Stimulated activated CD8-positive, alpha-beta memory T cell treated with anti-CD3 and anti-CD28 coated beads, Interleukin-7, amount 100 ng/mL, for 1 hour (primary cell): ENCODE data around the gene MYO16.
A peak's percentile ranks its signal among the peaks of the same experiment; 100 is the strongest.
"Not testable (repeated sequence)": the region's sequence is repeated elsewhere in the genome, so short reads cannot be mapped to it uniquely, and the experiment has no call there.

Experiments
- DNase-seq, 2 donors: peaks; one replicate each; pipeline ENCODE4 v3.0.0-alpha.2; 2020; ENCODE audit warnings: low read depth in 2 of 2

MYO16 gene

GRCh38 chr13:108895220-108895704 lies 265.9 kb downstream of the MYO16 start:
- DNase-seq: no peak

DNA sequence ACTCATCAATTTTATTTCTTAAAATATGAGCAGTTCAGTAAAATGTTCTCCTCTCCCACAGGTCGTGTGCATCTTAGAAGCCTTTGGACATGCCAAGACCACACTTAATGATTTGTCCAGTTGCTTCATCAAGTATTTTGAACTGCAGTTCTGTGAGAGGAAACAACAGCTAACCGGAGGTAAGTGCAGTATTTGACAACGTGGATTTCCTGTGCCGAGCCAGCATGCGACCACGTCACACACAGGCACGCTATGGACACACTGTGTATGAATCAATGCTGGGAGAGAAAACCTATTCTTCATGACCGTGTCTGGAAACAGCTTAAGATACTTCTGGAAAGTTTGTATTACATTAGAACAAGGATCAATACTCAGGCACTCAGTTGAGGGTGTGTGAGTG lies 268.5 kb downstream of the MYO16 start:
- DNase-seq: no peak

DNA sequence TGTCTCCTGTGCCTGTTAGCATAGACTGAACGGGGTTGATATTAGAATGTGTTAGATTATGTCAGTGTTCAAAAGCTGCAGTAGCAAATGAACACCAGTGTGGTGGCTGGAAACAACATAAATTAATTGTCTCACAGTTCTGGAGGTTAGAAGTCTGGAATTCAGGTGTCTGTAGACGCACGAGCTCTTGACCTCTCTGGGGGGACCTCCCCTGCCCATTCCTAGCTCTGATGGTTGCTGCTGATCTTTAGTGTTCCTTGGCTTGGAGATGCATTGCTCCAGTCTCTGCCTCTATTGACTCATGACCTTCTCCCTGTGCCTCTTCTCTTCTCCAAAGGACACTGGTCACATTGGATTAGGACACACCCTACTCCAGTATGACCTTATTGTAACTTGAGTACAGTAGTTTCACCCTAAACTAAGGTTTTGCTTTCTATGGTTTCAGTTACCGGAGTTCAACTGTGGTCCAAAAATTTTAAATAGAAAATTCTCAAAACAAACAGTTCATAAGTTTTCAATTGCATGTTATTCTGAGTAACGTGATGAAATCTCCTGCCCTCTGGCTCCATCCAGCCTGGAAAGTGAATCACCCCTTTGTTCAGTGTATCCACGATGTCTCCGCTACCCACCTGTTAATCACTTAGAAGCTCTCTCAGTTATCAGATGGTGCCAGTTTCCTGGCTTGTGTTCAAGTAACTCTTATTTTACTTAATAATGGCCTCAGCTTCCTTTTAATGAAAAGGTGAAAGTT lies 273.2 kb downstream of the MYO16 start:
- DNase-seq: no peak

- no peak for DNase-seq
Measured at GRCh38 chr13:108903613-108904012, 274.2 kb downstream of the MYO16 start.

- DNase-seq: no peak
Measured at GRCh38 chr13:108911807-108912206, 282.4 kb downstream of the MYO16 start.

DNA sequence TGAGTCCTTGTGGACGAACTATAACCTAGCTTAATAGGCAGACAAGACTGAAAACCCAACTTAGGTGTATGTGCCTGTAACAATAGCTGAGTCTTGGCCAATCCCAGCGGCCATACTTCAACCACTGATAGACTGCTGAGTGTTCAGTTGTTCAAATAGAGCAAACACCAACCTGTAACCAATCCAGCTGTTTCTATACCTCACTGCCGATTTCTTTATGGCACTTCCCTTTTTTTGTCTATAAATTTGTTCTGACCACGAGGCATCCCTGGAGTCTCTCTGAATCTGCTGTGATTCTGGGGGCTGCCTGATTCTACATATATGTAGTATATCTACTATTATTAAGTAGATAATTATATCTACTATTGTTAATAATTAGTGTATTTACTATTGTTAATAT lies 284.3 kb downstream of the MYO16 start:
- DNase-seq: not testable (repeated sequence)

- DNase-seq: no peak
Measured at GRCh38 chr13:108915095-108915633, 285.8 kb downstream of the MYO16 start.

DNA sequence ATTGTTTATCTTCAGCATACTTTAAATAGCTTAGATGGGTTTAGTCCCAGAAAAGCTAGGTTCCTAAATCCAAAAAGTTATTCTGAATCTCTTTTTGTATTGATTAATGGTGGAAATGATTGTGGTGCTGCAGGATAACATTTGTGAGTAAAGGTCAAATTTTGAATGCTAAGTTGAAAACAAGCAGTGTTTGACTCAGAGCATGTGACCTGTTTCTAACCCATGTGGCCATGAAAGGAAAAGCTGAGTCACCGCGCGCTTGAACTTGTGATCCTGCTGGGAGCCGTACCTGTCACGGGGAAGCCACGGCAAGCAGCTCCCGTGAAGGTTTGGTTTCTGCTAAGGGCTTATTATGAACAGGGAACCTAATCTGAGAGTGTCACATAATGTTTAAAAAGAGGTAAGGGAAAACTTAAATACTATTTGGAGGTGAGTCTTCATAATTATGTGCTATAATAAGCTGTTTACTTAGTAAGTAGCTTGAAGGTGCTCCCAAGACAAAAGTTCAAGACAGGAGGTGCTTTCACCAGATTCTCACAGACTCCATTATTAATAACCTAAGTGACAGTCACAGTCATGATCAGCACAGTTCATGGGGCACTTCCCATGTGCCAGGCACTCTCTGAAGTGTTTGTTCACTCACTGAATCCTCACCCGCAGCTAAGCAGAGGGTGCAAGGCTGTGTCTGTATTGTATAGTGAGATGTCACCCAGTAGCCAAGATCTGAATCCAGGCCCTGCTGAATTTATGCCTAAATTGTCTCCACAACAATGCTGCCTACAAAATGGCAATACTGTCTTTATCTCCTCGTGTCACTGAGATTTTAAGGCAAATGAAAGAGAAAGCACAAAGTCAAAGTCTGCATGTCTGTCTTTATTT lies 286.5 kb downstream of the MYO16 start:
- DNase-seq: peak; percentile 40 to 42

- no peak for DNase-seq
Measured at GRCh38 chr13:108917581-108917980, 288.2 kb downstream of the MYO16 start.

DNA sequence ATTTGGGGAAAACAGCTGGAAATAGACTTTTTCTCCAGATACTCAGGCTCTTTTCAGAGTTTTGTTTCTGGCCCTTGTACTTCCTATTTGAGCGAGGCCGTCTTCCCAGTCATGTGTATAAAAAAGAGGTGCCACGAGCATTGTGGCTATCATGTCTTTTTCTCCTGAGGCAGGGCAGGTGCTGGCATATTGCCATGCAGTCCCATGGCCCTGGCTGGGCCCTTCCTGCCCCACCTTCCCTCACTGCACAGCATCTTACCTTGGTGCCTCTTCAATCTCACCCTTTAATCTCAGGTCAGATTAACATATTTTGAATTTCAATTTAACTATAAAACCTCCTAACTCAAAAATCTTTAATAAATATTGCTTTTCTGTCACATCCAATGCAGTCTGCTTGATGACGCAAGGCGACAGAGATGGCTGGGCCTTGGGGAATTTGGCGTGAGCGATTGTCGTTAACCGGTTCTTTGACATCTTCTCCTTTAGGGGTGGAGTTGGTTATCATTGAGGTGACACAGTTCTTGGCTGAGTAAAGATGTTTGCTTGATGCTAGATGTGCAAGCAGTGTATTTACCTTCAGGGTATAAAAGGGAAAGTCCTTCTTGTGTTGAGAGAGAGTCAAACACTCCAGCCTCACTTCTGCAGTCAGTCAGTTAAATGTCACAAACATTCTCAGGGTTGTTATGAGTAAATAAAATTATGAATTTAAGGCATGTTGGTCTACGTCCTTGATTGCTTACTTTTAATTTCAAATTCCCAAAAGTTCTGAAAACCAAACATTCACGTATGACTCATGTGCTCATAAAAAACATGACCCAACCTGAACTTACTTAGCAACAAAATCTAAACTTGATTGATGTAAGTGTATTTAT lies 289.9 kb downstream of the MYO16 start:
- no peak for DNase-seq

- DNase-seq: no peak
Measured at GRCh38 chr13:108920137-108920536, 290.7 kb downstream of the MYO16 start.

GRCh38 chr13:108921238-108921637 lies 291.8 kb downstream of the MYO16 start:
- no peak for DNase-seq

- no peak for DNase-seq
Measured at GRCh38 chr13:108922108-108922507, 292.7 kb downstream of the MYO16 start.

- no peak for DNase-seq
Measured at GRCh38 chr13:108923386-108924047, 294.1 kb downstream of the MYO16 start.

DNA sequence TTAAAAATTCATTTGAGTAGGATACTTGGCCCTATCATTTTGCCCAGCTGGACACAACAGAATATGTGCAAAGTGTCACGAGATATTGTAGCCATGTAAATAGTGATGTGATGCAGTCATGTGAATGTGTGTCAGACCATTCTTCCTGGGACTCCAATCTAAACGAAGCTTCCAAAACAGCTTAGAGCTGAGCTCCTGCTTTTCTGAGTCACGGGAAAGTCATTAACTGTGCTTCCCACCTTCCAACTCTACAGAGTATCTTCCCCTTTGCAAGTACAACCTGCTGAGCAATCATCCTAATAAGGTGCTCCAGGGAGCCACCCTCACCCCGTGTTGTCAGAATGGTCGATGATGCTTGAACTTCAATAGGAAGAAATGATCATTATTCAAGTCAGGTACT lies 294.7 kb downstream of the MYO16 start:
- no peak for DNase-seq

- DNase-seq: no peak
Measured at GRCh38 chr13:108924541-108924940, 295.1 kb downstream of the MYO16 start.

DNA sequence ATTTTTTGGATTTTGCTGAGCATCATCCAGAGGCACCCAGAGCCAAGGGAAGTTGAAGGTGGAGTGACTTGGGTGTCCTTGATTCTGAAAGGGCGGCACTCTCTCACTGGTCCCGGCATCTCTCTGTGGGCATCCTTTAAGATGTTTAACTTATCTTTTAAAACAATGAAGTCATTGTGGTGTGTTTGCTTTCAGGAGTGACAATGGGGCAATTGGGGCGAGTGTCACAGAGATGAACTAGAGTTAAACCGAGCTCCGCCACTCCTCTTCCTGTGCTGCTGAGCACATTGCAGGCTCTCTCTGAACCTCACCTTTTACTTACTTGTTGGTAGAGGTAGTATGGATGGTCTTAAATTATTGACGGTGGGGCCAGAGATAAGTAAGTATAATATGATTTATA lies 295.7 kb downstream of the MYO16 start:
- DNase-seq: no peak

- no peak for DNase-seq
Measured at GRCh38 chr13:108926862-108927261, 297.5 kb downstream of the MYO16 start.

GRCh38 chr13:108927615-108928014 lies 298.2 kb downstream of the MYO16 start:
- no peak for DNase-seq

- DNase-seq: no peak
Measured at GRCh38 chr13:108929532-108930206, 300.3 kb downstream of the MYO16 start.
